Measurements from ENCODE around the gene DFFB.
A peak's percentile ranks its signal among the peaks of the same experiment; 100 is the strongest.

DFFB gene

DNA sequence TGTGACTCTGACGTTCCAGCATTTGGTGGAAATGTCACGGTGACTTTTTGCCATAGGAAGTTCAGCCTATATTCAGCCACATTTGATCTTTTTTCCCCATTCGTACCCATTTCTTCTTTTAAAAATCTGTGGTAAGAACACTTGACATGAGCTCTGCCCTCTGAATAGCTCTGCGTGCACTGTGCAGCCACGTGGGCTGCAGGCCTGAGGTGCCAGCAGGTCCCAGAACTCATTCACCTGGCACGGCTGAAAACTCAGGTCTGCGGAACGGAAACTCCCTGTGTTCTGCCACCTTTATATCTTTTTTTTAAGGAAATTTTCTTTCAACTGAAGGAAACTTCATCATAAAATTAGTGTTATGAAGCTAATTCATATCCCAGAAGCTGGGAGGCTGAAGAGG, 28.9 kb upstream of the DFFB start:
- H3K4me3 ChIP-seq (ENCODE audit: low read depth, low read length) = no peak overlapping the region

DNA sequence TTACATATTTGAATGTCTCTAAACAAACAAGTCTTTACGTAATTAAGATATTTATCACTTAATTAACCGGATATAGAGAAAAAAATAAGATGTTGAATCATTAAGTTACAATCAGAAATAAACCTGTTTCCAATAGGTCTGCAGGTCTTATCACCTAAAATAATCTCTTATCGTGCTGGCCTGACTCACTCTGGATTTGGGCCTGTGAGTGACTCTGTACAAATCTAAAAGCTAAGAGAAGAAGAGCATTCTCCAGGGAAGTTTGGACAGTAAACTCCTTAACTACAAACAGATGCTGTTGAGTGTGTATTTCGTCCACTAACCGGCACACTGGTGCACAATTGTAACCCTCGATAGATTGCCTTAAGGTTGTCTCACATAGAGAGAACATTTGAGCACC, 25.6 kb upstream of the DFFB start:
- H3K4me3 ChIP-seq (ENCODE audit: low read depth, low read length) = no peak overlapping the region

DNA sequence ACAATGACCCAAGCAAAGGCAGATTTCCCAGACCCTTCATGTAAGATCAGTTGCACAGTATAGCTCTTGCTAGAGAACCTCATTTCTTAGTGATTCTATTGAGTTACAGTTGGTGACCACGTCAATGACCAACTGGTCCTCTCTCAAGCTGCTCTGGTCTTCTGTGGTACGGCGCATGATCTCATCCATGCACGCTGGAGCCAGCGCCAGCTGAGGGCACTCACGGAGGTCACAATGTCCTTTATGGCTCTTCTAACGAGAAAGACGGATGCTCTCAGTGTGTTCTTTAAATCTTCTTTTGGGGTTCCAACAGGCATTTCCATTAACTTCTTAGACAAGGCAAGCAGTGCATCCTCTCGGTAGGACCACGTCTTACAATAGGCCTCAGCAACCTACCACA, 22.6 kb upstream of the DFFB start:
- H3K4me3 ChIP-seq (ENCODE audit: low read depth, low read length) = no peak overlapping the region

DNA sequence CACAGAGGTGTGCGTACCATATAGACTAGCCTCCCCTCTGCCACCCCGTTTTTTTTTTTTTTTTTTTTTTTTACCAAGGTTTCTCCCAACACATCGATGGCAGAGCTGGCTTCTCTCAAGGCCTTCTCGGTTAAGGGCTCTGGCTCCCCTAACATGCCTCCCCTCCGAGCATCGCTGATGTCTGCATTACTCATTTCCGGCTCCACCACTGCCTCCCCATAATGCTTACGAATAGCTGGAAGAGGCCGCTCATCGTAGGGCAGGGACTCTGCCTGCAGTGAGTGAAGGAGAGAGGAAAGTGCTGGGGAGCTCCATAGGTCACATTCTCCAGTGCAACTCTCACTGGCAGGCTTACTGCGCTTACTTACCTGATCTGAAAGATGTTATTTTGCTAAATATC, 20.9 kb upstream of the DFFB start:
- H3K4me3 ChIP-seq (ENCODE audit: low read depth, low read length) = no peak overlapping the region

DNA sequence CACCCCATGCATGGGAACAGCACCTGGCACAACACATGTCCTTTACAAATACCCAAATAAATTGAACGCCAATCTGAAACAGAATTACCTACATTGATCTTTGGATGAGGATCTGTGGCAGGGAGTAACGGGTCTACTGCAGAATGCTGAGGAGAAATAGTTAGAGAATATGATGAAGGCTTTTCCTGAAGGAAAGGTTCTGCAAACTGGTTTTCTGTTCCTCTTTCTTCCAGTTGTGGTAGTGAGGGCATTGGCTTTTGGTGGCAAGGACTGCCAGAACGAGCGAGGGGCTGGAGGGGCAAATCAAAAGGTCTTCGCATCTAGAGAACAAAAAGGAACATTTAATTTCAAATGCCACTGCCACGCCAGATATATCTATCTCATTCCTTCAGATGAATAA, 20.1 kb upstream of the DFFB start:
- no peak overlapping the region for H3K4me3 ChIP-seq (ENCODE audit: low read depth, low read length)

DNA sequence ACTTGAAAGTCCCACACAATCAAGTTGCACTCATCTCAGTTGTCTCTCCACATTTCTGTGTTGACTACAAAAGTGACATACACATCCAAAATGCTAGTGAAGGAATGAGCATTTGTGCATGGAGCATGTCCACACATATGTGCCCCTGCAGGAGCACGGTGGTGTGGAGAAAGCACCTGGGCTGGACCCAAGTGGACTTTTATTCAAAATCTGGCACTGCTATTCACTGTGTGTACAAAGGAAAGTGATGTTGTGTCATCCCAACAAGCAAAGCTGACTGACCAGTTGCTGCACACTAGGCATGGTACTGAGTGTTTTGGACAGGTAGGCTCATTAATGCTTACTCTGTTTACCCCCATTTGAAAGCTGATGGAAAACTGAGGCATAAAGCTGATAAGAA, 19.6 kb upstream of the DFFB start:
- no peak overlapping the region for H3K4me3 ChIP-seq (ENCODE audit: low read depth, low read length)

DNA sequence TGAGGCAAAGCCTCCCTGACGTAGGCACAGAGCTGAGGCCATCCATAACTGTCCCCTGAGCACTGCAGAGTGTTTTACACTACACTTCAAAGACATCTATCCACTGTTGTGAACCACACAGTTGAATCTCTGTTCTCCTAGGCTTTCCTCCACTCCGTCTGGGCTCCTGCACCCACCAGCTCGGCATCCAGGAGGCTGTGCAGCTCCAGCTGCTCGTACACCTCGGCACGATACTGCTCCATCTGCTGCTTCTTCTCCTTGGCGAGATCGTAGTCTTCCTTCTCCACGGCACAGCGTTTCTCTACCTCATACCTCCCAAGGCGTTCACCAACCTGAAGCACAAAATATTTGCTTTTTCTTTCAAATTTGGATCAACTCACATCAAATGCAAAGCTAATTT, 18.5 kb upstream of the DFFB start:
- no peak overlapping the region for H3K4me3 ChIP-seq (ENCODE audit: low read depth, low read length)

DNA sequence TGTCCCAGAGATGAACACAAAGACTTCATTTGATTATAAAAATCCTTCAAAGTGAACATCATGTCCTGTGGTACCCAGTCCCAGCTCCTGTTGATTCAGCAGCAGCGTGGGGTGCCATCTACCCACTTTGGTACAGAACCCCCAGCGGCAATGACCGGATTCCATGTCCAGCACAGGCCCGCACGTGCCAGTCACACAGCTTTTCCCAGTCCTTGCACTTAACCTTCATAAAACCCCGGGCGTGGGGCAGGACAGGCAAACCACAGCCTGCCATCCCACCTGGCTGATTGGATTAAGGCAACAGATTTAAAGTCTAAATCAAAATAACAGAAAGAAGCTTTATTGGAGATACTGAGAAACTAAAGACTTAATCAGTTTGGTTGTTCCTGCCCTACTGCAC, 15.8 kb upstream of the DFFB start:
- no peak overlapping the region for H3K4me3 ChIP-seq (ENCODE audit: low read depth, low read length)

DNA sequence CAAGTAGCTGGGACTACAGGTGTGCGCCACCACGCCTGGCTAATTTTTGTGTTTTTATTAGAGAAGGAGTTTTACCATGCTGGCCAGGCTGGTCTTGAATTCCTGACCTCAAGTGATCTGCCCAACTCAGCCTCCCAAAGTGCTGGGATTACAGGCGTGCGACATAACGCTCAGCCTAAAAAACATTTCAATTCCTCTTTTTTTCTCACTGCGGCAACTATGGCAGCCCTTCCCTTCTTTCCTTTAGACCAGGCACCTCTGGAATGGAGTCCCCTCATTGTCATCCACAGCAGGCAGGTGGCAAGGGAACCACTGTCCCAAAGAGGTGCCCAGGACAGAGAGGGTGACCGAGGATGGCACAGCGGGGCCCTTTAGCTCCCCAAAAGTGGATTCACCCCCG, 14.4 kb upstream of the DFFB start:
- no peak overlapping the region for H3K4me3 ChIP-seq (ENCODE audit: low read depth, low read length)

DNA sequence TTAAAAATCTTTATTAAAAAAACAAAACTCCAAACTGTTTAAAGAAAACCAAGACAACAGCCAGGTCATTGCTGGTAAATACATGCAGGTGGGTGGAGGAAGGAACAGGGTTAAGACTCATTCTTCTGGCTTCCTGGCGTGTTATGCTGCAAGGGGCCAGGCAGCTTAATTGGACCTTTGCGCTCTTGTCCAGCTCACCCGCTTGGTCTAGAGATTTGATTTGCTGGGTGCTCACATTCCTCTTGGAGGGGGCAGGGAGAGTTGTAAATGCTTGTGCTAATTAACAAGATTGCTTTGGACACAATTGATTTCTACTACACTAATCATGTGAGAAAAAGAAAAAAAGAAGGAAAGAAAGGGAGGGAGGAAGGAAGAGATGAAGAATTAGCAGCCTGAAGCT, 10.7 kb upstream of the DFFB start:
- no peak overlapping the region for H3K4me3 ChIP-seq (ENCODE audit: low read depth, low read length)

DNA sequence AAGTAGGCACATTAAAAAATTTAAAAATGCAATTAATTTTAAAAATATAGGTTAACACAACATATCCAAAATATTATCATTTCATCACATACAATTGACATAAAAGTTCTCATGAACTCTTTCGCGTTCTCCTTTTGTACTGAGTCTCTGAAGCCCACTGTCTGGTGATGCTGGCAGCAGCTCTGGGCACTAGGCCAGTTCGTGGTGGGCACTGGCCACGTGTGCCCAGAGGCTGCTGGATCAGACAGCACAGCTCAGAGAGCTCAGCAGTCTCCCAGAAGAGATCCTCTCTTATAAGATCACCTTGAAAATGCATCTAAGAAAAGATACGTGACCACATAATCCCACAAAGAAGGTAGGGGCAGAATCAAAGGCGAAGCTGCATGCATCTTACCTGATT, 10.2 kb upstream of the DFFB start:
- H3K4me3 ChIP-seq (ENCODE audit: low read depth, low read length) = no peak overlapping the region

DNA sequence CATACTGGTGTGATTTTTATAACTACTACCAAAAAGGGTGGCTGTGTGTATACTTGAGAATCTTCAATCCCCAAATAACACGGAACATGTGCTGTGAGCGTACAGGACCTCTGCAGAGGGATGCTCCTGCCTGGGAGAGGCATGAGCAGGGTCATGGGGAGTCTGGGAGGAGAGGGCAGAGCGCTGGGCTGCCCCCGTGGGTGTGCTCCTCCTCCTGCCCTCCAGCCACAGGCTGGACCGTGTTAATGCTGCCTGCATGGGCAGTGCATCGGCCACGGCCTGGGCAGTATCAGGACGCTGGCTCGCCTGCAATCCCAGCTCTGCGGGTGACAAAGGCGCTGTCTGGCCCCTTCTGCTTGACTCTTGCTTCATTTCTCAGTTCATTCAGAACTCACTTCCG, 6.4 kb upstream of the DFFB start:
- no peak overlapping the region for H3K4me3 ChIP-seq (ENCODE audit: low read depth, low read length)

DNA sequence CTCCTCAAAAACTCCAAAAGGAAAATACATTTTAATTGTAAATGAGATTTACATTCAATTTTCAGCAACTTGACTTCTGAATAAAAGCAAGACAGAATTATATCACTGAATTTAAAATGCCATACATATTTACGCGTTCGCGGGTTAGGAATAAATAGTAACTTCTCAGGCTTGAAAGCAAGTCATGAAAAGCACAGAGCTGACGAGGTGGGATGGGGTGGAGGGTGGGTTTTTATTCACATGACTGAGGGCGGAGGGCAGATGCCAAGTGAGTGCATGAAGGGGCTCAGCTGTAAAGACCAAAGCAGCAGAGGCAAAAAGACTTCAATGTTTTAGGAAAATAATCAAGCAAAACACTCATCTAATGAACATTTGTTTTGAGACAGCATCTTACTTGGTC, 6.0 kb upstream of the DFFB start:
- no peak overlapping the region for H3K4me3 ChIP-seq (ENCODE audit: low read depth, low read length)

DNA sequence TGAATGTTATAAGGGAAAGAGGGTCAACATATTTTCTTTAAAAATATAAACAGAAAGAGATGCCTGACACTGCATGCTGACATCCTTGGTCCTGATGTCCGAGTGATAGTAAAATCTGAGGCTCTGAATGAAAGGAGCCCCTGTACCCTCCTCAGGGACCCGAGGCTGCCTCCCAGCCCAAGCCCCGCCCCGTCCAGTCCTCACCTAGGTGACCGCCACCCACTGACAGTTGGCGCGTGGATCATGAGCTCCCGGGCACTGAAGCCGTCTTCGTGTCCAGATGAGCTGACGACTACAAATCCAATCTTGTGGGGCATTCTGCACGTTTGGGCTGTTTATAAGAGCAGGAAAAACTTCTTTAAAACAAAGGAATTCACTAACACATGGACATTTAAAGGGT, 5.2 kb upstream of the DFFB start:
- H3K4me3 ChIP-seq (ENCODE audit: low read depth, low read length) = no peak overlapping the region

DNA sequence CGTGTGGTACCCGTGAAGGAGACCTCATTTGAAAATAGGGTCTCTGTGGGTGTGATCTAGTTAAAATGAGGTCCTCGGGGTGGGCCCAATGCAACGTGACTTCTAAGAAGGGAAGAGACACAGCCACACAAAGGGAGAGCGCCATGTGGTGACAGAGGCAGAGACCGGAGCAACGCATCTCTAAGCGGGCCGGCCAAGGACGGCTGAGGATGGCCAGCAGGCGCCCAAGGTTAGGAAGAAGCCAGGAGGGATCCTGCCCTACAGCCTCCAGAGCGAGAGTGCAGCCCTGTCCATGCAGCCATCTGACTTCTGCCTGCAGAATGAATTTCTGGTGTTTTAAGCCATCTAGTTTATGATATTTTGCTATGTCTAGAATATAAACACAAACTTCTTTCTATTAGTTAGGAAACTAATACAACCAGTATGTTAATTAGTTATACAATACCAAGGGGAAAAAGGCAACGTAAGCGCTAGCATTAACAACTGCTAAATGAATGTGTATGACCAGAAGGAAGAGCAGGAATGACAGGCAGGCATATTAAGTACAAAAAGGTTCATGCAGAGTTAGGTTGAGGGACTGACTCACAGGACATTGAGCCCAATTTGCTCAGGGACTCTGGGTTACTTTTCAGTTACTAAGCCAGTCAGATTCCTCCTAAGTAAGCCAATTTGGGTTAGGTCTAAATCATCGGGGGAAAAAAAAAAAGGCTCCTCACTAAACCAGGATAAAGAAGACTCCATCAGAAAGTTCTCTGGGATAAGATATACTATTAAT, 4.4 kb upstream of the DFFB start:
- H3K4me3 ChIP-seq (ENCODE audit: low read depth, low read length) = no peak overlapping the region

DNA sequence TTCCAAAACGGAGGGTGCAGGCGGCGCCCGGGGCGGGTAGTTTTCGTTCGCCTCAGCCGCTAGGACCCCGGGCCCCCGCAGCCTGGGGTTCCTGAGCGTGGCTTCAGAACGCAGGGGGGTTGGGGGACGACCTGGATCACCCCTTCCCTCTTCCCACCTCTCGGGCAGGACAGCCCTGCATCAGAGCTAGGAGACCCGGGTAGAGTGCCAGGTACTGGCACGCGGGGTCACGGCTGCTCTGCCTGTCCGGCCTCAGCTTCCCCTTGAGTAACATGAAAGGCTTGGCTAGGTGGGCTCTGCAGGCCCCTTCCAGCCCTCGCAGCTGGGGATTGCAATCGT, 484 bp downstream of the DFFB start:
- H3K4me3 ChIP-seq (ENCODE audit: low read depth, low read length) = peak overlapping the region; percentile 91

DNA sequence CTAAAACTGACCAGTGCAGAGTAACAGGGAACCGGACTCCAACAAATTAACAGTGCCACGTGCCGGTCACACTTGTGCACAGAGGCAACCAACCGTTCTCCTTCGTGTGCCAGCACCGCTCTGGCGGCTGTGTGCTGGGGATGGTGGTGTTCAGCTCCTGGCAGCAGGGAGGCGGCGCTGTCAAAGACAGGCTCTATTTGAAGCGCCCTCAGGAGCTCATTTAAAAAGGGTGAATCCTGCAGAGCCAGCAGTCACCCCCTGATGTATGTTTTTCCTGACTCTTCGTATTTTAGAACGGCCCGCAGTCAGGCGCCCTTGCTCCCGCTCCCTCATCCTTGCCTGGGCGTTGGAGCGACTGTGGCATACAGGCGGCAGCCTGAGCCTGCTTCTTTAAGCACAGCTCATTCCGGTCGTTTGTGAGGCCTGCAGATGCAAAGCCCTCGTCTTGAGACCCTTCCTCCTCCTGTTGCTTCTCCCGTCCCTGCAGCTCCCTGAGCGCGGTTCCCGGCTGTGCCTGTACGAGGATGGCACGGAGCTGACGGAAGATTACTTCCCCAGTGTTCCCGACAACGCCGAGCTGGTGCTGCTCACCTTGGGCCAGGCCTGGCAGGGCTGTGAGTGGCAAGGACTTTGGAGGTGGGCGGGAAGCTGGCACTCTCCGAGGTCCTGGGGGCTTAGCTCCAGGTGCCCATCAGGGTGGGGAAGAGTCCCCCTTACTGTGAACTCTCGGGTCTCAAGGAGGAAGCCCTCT, 1.1 kb downstream of the DFFB start:
- no peak overlapping the region for H3K4me3 ChIP-seq (ENCODE audit: low read depth, low read length)

DNA sequence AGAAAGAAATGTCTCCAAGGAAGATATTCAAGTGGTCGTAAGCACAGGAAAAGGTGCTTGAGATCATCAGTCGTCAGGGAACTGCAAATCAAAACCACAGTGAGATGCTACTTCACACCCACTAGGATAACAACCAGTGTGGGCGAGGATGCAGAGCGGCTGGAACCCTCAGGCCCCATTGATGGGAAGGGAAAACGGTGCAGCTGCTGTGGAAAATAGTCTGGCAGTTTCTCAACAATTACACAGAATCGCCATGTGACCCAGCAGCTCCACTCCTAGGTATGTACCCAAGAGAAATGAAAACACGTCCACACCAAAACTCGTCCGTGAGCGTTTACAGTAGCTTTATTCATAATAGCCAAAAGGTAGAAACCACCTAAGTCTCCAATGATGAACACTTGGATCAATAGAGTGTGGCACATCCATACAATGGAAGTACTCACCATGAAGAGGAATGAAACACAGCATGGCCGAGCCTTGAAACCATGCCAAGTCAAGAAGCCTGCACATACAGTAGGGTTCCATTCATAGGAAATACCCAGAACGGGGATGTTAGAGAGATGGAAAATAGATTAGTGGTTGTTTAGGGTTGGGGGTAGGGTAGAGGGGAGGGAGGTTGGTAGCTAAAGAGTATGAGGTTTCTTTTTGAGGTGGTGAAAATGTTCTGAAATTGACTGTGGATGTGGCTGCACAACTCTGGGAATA, 6.1 kb downstream of the DFFB start:
- H3K4me3 ChIP-seq (ENCODE audit: low read depth, low read length) = no peak overlapping the region

DNA sequence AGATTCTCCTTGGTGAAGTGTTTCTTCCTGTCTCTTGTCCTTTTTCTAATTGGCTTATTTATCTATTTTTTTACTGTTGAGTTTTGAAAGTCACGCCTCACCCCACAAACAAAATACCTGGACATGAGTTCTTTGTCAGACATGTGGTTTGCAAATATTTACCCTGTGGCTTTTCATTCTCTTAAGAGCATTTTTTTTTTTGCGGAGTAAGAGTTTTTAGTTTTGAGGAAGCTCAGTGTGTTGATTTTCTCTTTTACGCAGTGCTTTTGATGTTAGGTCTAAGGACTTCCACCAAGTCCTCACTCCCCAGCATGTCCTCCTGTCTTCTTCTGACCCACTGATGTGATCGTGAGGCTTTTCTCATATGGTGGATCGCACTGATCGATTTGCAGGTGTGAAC, 7.6 kb downstream of the DFFB start:
- H3K4me3 ChIP-seq (ENCODE audit: low read depth, low read length) = no peak overlapping the region

DNA sequence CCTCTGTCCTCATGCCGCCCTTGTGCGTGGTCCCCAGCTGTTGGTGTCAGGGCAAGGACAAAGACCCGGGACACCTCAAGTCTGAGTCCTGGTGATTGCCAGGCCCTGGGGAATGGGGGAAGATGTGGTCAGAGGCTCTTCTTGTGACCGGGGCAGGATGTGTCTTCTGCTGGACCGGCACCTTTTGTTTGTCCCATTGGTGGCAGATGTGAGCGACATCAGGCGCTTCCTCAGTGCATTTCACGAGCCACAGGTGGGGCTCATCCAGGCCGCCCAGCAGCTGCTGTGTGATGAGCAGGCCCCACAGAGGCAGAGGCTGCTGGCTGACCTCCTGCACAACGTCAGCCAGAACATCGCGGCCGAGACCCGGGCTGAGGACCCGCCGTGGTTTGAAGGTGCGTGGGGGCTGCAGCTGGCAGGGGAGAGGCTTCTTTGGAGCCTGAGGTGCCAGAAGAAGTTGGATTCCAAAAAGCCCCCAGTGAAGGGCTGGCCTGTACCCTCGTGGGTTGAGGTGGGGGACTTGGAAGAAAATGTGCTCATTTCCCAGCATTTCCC, 8.4 kb downstream of the DFFB start:
- no peak overlapping the region for H3K4me3 ChIP-seq (ENCODE audit: low read depth, low read length)

DNA sequence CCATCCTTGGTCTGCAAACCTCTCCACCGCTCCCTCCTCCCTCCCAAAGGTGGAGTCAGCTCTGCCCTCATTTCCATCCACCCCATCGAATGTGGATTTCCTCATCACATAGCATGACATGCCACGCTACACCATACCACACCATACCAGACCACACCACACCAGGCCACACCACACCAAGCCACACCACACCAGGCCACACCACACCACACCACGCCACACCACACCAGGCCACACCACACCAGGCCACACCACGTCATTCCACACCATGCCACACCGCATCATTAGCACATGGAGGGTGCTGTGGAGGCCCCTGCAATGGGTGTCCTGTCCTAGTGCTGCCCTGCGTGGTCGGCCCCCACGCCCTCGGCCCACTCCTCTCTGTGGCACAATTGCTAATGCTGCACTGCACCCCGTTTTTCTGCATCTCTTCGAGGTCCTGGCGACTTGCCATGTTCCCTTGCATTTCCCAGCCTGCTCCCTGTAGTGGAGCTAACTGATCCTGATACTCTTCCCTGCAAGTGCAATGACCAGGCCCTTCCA, 11.3 kb downstream of the DFFB start:
- no peak overlapping the region for H3K4me3 ChIP-seq (ENCODE audit: low read depth, low read length)

Data from iPS-11a (cell line).